Tibial nerve (tissue), 4 donors: ENCODE results near the gene ASTE1. TPM values are rescaled to one million over a fixed set of nuclear protein-coding genes. Genes with fewer than 3 reads are reported as not detected.
A peak's percentile ranks its signal among the peaks of the same experiment; 100 is the strongest.

Experiments
- DNase-seq, 2 donors: peaks; one replicate each; pipeline ENCODE4 v3.0.0-alpha.2; 2019; ENCODE audit warnings: low spot score in 2 of 2
- H3K27ac ChIP-seq, 4 donors: fragments of 200-600 bp; sonication (generic) in 3 of 4; one replicate each; pipeline ENCODE4 v1.5.1; 2017 to 2019; ENCODE audit warnings: mild to moderate bottlenecking in 1 of 4
- H3K27me3 ChIP-seq, 2 donors: fragments of 200-600 bp; sonication (generic) in 1 of 2; one replicate each; pipeline versions ENCODE4 v1.5.1 to v1.6.0; 2017 to 2019
- H3K36me3 ChIP-seq, 3 donors: fragments of 200-600 bp; sonication (generic); one replicate each; pipeline ENCODE4 v1.5.1; 2018 to 2019
- H3K4me1 ChIP-seq, 4 donors: fragments of 200-600 bp; sonication (generic) in 3 of 4; one replicate each; pipeline ENCODE4 v1.5.1; 2017 to 2019
- H3K4me3 ChIP-seq, 4 donors: fragments of 200-600 bp; sonication (generic) in 3 of 4; one replicate each; pipeline ENCODE4 v1.5.1; 2017 to 2019; ENCODE audit warnings: mild to moderate bottlenecking in 1 of 4, moderate library complexity in 1 of 4
- H3K9me3 ChIP-seq, 4 donors: fragments of 200-600 bp; sonication (generic) in 3 of 4; one replicate each; pipeline ENCODE4 v1.5.1; 2017 to 2019
- EP300 ChIP-seq, 2 donors: sonication (generic); formaldehyde crosslinking; IDR thresholded peaks; one replicate each; pipeline ENCODE4 v1.6.1; 2017; ENCODE audit warnings: antibody characterized with exemption in 2 of 2, mild to moderate bottlenecking in 1 of 2
- POLR2A ChIP-seq, 2 donors: fragments of 450-650 bp; IDR thresholded peaks; one replicate each; pipeline ENCODE4 v1.6.1; 2017; ENCODE audit warnings: antibody characterized with exemption in 2 of 2, mild to moderate bottlenecking in 2 of 2, moderate library complexity in 2 of 2
- WGBS, 2 donors: methylation state at CpG; one replicate each; pipeline ENCODE4 v1.1.5; 2018; 5-methylcytosine and 5-hydroxymethylcytosine counted together
- total RNA-seq, 4 donors: library from RNA; depleted of rRNA; stranded (reverse); fragments of >200 nt; gene quantifications; one replicate each; pipeline ENCODE4 v1.1.0, GENCODE V29; 2016
- TF ChIP-seq, protein P1 (sequence below), 5 experiments: fragments of 200-600 bp in 3 of 5; fragments of 450-650 bp in 2 of 5; sonication (generic) in 3 of 5; IDR thresholded peaks; one replicate each; pipeline ENCODE4 v1.5.1; 2016 to 2019; ENCODE audit warnings: antibody characterized with exemption in 5 of 5, mild to moderate bottlenecking in 3 of 5, moderate library complexity in 2 of 5

The ASTE1 gene
- total RNA-seq, 4 donors from 2014 or later: 5.2 to 8.1 (median 6.3) TPM

DNA sequence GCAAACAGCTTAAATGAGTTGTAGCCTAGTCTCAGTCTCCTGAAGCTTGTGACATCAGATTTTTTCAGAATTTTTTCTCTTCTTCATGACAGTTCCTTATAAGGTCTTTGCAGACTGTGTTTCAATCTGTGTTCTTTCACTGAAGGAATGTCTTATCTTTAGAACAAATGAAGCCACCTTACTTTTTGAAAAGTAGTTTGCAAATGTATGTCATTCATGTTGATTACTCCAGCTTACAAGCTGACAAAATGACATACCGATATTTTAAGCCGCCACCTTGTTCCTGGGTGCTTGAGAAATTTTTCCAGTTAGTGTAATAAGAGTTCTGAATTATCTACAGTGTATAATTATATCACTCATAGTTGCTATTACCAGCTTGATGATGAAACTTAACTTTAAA, 57.0 kb downstream of the ASTE1 start:
- no peaks in the 10 kb centered on the region for H3K4me1 ChIP-seq
- H3K36me3 ChIP-seq: peaks cover 0 to 66% (median 4%) of the 10 kb centered on the region in 3 donors
- TF ChIP-seq, protein P1, sequence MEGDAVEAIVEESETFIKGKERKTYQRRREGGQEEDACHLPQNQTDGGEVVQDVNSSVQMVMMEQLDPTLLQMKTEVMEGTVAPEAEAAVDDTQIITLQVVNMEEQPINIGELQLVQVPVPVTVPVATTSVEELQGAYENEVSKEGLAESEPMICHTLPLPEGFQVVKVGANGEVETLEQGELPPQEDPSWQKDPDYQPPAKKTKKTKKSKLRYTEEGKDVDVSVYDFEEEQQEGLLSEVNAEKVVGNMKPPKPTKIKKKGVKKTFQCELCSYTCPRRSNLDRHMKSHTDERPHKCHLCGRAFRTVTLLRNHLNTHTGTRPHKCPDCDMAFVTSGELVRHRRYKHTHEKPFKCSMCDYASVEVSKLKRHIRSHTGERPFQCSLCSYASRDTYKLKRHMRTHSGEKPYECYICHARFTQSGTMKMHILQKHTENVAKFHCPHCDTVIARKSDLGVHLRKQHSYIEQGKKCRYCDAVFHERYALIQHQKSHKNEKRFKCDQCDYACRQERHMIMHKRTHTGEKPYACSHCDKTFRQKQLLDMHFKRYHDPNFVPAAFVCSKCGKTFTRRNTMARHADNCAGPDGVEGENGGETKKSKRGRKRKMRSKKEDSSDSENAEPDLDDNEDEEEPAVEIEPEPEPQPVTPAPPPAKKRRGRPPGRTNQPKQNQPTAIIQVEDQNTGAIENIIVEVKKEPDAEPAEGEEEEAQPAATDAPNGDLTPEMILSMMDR (IDR thresholded peaks at IDR 0.05): no peak
- no peak overlapping the region for H3K4me3 ChIP-seq
- no peak for DNase-seq
- H3K27me3 ChIP-seq: no peaks in the 10 kb centered on the region
- no peak overlapping the region for H3K27ac ChIP-seq
- no peaks in the 10 kb centered on the region for H3K9me3 ChIP-seq
- WGBS, 2 donors: 98 to 100% methylated on average over 2 of the region's 2 CpGs

- no peak overlapping the region for H3K4me3 ChIP-seq
- TF ChIP-seq POLR2A (IDR thresholded peaks at IDR 0.05): no peak
- TF ChIP-seq, protein P1 (IDR thresholded peaks at IDR 0.05): no peak
- no peak for TF ChIP-seq EP300 (IDR thresholded peaks at IDR 0.05)
- no peaks in the 10 kb centered on the region for H3K4me1 ChIP-seq
- H3K27ac ChIP-seq: no peak overlapping the region
- DNase-seq: no peak
- 94 to 95% methylated on average over 3 of the region's 3 CpGs for WGBS, 2 donors
- H3K9me3 ChIP-seq: no peaks in the 10 kb centered on the region
- no peaks in the 10 kb centered on the region for H3K27me3 ChIP-seq
- peaks cover 0 to 64% (median 4%) of the 10 kb centered on the region in 3 donors for H3K36me3 ChIP-seq
Observed at GRCh38 chr3:130968221-130968620, 58.4 kb downstream of the ASTE1 start.

DNA sequence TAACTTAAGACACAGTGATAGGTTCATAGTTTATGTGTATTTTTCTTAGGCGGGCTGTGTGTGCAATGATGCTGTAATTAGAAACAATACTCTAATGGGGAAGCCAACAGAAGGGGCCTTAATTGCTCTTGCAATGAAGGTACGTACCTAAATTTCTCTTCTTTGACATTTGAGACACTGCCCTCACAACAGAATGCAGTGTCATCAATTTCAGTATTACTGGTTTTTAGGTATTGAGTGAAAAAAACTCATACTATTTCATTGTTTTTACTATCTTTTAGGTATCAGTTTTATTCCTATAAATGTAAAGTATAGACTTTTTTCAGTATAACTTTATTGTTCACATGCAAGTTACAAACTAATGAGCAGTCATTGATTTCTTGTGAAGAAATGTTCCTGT, 59.3 kb downstream of the ASTE1 start:
- Histone ChIP-seq H3K27ac (no peak overlapping the region), H3K36me3 (peaks cover 0 to 60% (median 4%) of the 10 kb centered on the region in 3 donors), H3K9me3 (no peaks in the 10 kb centered on the region), H3K4me3 (no peak overlapping the region), H3K4me1 (no peaks in the 10 kb centered on the region), H3K27me3 (no peaks in the 10 kb centered on the region)
- no peak for DNase-seq
- TF ChIP-seq POLR2A (IDR thresholded peaks at IDR 0.05) (no peak), EP300 (IDR thresholded peaks at IDR 0.05) (no peak)
- TF ChIP-seq, protein P1 (IDR thresholded peaks at IDR 0.05): no peak
- WGBS, 2 donors: 97 to 99% methylated on average over 2 of the region's 2 CpGs

- Histone ChIP-seq H3K4me1 (no peaks in the 10 kb centered on the region), H3K4me3 (no peak overlapping the region), H3K27me3 (no peaks in the 10 kb centered on the region), H3K9me3 (no peaks in the 10 kb centered on the region), H3K36me3 (peaks cover 0 to 56% (median 0%) of the 10 kb centered on the region in 3 donors), H3K27ac (peak overlapping the region in 2 of 4 donors; percentile 39 to 62)
- TF ChIP-seq, protein P1 (IDR thresholded peaks at IDR 0.05): no peak
- no peak for TF ChIP-seq POLR2A (IDR thresholded peaks at IDR 0.05)
- TF ChIP-seq EP300 (IDR thresholded peaks at IDR 0.05): no peak
- no peak for DNase-seq
- 52% methylated on average over 3 of the region's 3 CpGs for WGBS, 2 donors
Observed at GRCh38 chr3:130963878-130964277, 62.7 kb downstream of the ASTE1 start.

Other genes with a start within 250 kb of the ASTE1 start
- gene ATP2C1, start 132.7 kb downstream of the ASTE1 start, total RNA-seq: 10 to 100 TPM; 46.2 to 80.4 (median 59.8) TPM
- gene NEK11, start 52 bp upstream of the ASTE1 start, total RNA-seq: 10 to 100 TPM in 3 of 4 donors, 1 to 10 TPM in 1; 7.0 to 32.8 (median 15.3) TPM